GM12801 (cell line): ENCODE results near the gene RDH13.

Experiments used
- CTCF ChIP-seq: IDR thresholded peaks from one replicate; pipeline ENCODE4 v1.5.1; 2011; ENCODE audit warnings: control low read depth; ENCODE audit not compliant: insufficient read length; ENCODE audit errors: extremely low read depth

Gene RDH13

GRCh38 chr19:55088543-55089341 is 25.8 kb upstream of the RDH13 start:
- no peak for TF ChIP-seq CTCF

- TF ChIP-seq CTCF = no peak
These were observed 25.1 kb upstream of the RDH13 start for GRCh38 chr19:55088021-55088451.

GRCh38 chr19:55087542-55087901 is 24.6 kb upstream of the RDH13 start:
- no peak for TF ChIP-seq CTCF

GRCh38 chr19:55086730-55087541 is 24.0 kb upstream of the RDH13 start:
- no peak for TF ChIP-seq CTCF

GRCh38 chr19:55085923-55086715 is 23.2 kb upstream of the RDH13 start:
- TF ChIP-seq CTCF = no peak

GRCh38 chr19:55084416-55084815 is 21.5 kb upstream of the RDH13 start:
- no peak for TF ChIP-seq CTCF

- TF ChIP-seq CTCF = no peak
These were observed 20.3 kb upstream of the RDH13 start for GRCh38 chr19:55083004-55083850.
